Measurements from ENCODE around the gene ZC3H18.
"Not testable (repeated sequence)": the region's sequence is repeated elsewhere in the genome, so short reads cannot be mapped to it uniquely, and the experiment has no call there.

The ZC3H18 gene

GRCh38 chr16:88658714-88659113 lies 88.5 kb downstream of the ZC3H18 start:
- DNase-seq = no peak

- DNase-seq = no peak
Observed at GRCh38 chr16:88659160-88659559, 89.0 kb downstream of the ZC3H18 start.

- DNase-seq = no peak
Observed at GRCh38 chr16:88661468-88661867, 91.3 kb downstream of the ZC3H18 start.

DNA sequence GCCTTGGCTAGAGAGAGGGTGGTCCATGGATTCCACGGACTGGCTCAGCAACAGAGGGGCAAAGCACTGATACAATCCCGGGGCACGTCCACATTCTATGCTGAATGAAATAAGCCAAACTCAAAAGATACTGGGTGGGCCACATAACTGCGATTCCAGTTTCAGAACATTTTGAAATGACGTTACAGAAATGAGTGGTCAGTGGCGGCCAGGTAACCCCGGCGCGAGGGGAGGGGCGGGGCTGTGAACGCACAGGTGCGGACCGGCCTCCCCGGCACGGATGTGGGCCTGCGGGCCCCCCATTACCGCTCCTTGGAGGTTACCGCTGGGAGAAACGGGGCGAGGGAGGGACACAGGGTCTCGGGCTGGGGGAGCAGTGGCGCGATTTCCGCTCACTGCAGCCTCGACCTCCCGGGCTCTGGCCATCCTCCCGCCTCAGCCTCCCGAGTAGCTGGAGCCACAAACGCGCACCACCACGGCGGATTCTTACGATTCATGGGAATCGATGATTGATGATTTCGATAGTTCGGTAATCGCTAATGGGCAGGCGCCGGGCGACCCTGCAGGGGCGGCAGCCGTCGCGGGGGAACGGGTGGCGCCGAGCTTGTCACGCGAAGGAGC lies 92.1 kb downstream of the ZC3H18 start:
- DNase-seq = no peak

- DNase-seq = peak; percentile 77
Observed at GRCh38 chr16:88662843-88663606, 92.8 kb downstream of the ZC3H18 start, which contains the start of gene MVD. TSS of gene MVD (minus strand) at chr16:88663091. CDS start at chr16:88663080, 11 bp downstream.

DNA sequence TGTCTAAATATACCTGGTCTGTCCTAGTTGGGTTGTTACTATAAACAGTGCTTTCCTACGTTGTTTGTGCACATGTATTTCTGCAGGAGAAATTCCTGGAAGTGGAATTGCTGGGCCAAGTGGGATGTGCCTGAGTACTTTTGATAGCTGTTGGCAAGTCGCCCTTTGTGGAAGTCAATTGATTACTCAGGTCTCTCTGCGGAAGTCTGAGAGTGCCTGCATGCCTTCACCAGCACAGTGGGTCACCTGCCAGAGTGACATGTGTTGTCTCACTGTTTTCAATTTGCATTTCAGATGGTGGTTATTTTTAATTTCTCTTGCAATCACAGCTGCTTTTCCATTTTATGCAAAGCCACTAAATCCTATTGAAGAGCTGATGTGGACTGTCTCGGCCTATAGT lies 94.9 kb downstream of the ZC3H18 start:
- DNase-seq = no peak

GRCh38 chr16:88665570-88665969 lies 95.4 kb downstream of the ZC3H18 start:
- DNase-seq = no peak

GRCh38 chr16:88667461-88667860 lies 97.3 kb downstream of the ZC3H18 start:
- DNase-seq = no peak

- not testable (repeated sequence) for DNase-seq
Observed at GRCh38 chr16:88669493-88669892, 99.3 kb downstream of the ZC3H18 start.

- no peak for DNase-seq
Observed at GRCh38 chr16:88669980-88670379, 99.8 kb downstream of the ZC3H18 start.

DNA sequence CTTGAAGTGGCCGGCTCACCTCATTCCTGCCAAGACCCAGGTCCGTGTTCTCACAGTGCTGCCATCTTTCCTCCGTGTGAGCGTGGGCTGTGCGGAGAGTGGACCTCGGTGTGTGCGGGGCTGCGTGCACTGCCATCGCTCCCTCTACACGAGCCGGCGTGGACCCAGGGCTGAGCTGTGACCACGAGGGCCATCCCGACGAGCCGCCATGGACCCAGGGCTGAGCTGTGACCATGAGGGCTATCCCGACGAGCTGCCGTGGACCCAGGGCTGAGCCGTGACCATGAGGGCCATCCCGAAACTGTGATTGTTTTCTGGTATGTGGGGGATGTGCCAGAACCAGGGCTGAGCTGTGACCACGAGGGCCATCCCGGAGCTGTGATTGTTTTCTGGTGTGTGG lies 101.6 kb downstream of the ZC3H18 start:
- no peak for DNase-seq

DNA sequence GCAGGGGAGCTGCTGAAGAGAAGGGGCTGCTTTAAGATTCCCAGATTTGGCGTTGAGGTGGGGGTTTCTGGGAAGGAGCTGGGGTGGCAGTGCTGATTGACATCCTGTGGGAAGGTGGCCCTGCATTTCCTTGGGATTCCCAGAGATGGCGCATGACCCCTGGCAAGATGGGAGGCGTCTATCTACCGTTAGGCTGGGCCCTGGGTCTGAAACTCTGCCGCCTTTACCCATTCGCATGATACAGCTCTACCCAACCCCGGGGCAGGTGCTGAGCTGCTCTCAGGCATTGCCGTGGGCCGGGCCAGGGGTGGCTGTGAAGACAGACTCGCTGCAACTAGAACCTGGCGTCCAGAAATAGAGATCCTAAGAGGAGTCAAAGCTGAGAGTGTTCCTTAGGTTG lies 102.6 kb downstream of the ZC3H18 start:
- no peak for DNase-seq

DNA sequence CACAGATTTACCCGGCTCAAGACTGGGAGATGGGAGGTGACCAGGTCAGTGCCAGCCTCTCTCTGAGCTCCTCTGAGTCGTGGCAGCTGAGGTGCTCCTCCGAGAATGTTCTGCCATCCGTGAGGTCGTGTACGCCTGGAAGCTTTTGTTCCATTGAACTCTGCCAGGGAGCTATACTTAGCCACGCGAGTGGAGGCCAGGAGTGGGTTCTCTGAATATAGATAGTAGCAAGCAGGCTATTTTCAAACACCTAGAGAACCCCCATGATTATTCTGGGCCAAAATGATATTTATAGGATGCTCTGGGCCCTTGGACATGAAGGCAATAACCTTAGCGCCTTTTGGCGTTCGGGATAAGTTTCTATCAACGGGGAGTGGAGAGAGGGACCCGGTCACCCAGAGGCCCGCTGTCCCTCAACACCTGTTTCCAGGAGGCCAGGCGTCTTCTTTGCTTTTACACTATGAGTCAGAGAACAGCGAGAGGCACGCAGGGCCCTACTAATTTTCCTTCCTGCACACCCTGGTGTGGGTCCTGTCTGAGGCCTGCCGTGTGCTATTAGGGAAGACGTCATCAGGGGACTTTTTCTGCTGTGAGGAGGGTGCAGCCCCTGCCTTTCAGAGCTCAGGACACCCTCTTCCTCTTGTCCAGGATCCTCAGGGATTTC lies 103.6 kb downstream of the ZC3H18 start:
- DNase-seq = no peak

- DNase-seq = no peak
Observed at GRCh38 chr16:88676502-88677242, 106.5 kb downstream of the ZC3H18 start.

GRCh38 chr16:88677721-88678120 lies 107.5 kb downstream of the ZC3H18 start:
- DNase-seq = no peak

GRCh38 chr16:88678224-88678979 lies 108.2 kb downstream of the ZC3H18 start:
- DNase-seq = no peak

GRCh38 chr16:88680554-88681083 lies 110.4 kb downstream of the ZC3H18 start:
- DNase-seq = no peak

GRCh38 chr16:88681084-88681680 lies 111.0 kb downstream of the ZC3H18 start:
- DNase-seq = no peak

Data from DMS79 (cell line).